HepG2 (cell line): ENCODE results near the gene OR1F1. TPM values are rescaled to one million over a fixed set of nuclear protein-coding genes. Genes with fewer than 3 reads are reported as not detected.

Experiments used
- CC2D1A ChIP-seq: sonication (generic); formaldehyde crosslinking; IDR thresholded peaks from 2 replicates; pipeline ENCODE4 v1.8.1; 2023; ENCODE audit warnings: mild to moderate bottlenecking, missing genetic modification reagents
- ISL2 ChIP-seq: sonication (generic); formaldehyde crosslinking; IDR thresholded peaks from 2 replicates; pipeline ENCODE4 v1.5.0; 2020; ENCODE audit warnings: missing genetic modification reagents
- JUN ChIP-seq: sonication (generic); formaldehyde crosslinking; IDR thresholded peaks from 2 replicates; pipeline ENCODE4 v1.4.0; 2020; ENCODE audit warnings: mild to moderate bottlenecking, missing genetic modification reagents
- NCOA1 ChIP-seq: sonication (generic); formaldehyde crosslinking; IDR thresholded peaks from 2 replicates; pipeline ENCODE4 v1.9.0; 2021; ENCODE audit warnings: missing genetic modification reagents
- SCMH1 ChIP-seq: sonication (generic); formaldehyde crosslinking; IDR thresholded peaks from 2 replicates; pipeline ENCODE4 v1.9.0; 2021; ENCODE audit warnings: missing genetic modification reagents, mild to moderate bottlenecking, borderline replicate concordance
- SETDB1 ChIP-seq: sonication (generic); formaldehyde crosslinking; IDR thresholded peaks from 2 replicates; pipeline ENCODE4 v1.5.1; 2020; ENCODE audit warnings: missing genetic modification reagents, mild to moderate bottlenecking, borderline replicate concordance
- STAT5B ChIP-seq: sonication (generic); formaldehyde crosslinking; IDR thresholded peaks from 2 replicates; pipeline ENCODE4 v1.4.0; 2020; ENCODE audit warnings: missing genetic modification reagents
- ZNF12 ChIP-seq: sonication (generic); formaldehyde crosslinking; IDR thresholded peaks from 2 replicates; pipeline ENCODE4 v1.5.0; 2020; ENCODE audit warnings: missing genetic modification reagents
- ZNF670 ChIP-seq: sonication (generic); formaldehyde crosslinking; IDR thresholded peaks from 2 replicates; pipeline ENCODE4 v1.8.0; 2022; ENCODE audit warnings: mild to moderate bottlenecking, missing genetic modification reagents, borderline replicate concordance
- ZNF777 ChIP-seq: sonication (generic); formaldehyde crosslinking; IDR thresholded peaks from 2 replicates; pipeline ENCODE4 v1.4.0; 2020; ENCODE audit warnings: missing genetic modification reagents
- polyA plus RNA-seq, 8 experiments: library from polyadenylated mRNA; depleted of rRNA in 3 of 8; stranded (reverse) in 7 of 8; unstranded in 1 of 8; fragments of >200 nt; fragmentation: Illumina TruSeq in 4 of 8; extraction: Trizol in 4 of 8; gene quantifications; 2 replicates each; pipeline versions ENCODE4 v1.2.1 to v1.2.3, GENCODE V29; 2011 to 2016; ENCODE audit warnings: low read depth in 4 of 8, missing spikeins in 1 of 8, mixed read lengths in 1 of 8; ENCODE audit not compliant: insufficient read depth in 1 of 8
- total RNA-seq, 5 experiments: library from RNA; depleted of rRNA; stranded (reverse); fragments of >200 nt; fragmentation: Illumina TruSeq; extraction: Trizol; gene quantifications; 2 replicates each; pipeline ENCODE4 v1.2.3, GENCODE V29; 2016; ENCODE audit warnings: low read depth in 1 of 5
- TF ChIP-seq, protein P1 (sequence below): sonication (generic); formaldehyde crosslinking; IDR thresholded peaks from 2 replicates; pipeline ENCODE4 v1.4.0; 2020; ENCODE audit warnings: mild to moderate bottlenecking, missing genetic modification reagents
- TF ChIP-seq, protein P2 (sequence below): sonication (generic); formaldehyde crosslinking; IDR thresholded peaks from 2 replicates; pipeline ENCODE4 v1.8.0; 2022; ENCODE audit warnings: mild to moderate bottlenecking, missing genetic modification reagents; ENCODE audit not compliant: insufficient replicate concordance
- TF ChIP-seq, protein P3 (sequence below): sonication (generic); formaldehyde crosslinking; IDR thresholded peaks from 2 replicates; pipeline ENCODE4 v1.5.0; 2020; ENCODE audit warnings: missing genetic modification reagents, mild to moderate bottlenecking, borderline replicate concordance

Gene OR1F1
- total and polyA plus RNA-seq, 2 of the 13 experiments (the other 11 are each of a cell fraction or from before 2014, with no cell fraction given): 0.90 TPM; not detected in 1

DNA sequence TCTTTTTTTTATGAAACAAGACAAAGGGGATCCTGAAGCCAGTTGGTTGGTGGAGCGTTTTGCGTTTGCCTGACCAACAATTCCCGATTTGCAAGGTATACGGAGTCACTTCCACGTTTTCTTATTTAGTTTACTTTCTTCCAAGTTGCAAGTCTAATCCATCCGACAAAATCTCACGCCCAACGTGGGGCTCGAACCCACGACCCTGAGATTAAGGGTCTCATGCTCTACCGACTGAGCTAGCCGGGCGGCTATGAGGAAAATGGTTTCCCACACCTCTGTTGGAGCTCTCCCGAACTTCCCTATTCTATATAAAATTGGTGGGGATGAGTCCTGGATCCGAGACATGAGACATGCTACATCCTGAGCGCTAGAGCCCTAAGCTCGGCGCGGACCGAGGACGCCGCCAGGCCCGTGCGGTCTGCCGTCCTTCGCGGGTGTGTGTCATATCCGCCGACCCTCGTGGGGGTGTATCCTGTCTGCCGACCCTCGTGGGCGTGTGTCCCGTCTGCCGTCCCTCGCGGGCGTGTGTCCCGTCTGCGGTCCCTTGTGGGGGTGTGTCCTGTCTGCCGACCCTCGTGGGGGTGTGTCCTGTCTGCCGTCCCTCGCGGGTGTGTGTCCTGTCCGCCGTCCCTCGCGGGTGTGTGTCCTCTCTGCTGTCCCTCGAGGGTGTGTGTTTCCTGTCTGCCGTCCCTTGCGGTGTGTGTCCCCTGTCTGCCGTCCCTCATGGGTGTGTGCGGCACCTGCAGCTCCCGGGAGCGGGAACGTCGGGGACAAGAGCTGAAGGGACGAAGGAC is 30.6 kb upstream of the OR1F1 start (continued):
- TF ChIP-seq, protein P1, sequence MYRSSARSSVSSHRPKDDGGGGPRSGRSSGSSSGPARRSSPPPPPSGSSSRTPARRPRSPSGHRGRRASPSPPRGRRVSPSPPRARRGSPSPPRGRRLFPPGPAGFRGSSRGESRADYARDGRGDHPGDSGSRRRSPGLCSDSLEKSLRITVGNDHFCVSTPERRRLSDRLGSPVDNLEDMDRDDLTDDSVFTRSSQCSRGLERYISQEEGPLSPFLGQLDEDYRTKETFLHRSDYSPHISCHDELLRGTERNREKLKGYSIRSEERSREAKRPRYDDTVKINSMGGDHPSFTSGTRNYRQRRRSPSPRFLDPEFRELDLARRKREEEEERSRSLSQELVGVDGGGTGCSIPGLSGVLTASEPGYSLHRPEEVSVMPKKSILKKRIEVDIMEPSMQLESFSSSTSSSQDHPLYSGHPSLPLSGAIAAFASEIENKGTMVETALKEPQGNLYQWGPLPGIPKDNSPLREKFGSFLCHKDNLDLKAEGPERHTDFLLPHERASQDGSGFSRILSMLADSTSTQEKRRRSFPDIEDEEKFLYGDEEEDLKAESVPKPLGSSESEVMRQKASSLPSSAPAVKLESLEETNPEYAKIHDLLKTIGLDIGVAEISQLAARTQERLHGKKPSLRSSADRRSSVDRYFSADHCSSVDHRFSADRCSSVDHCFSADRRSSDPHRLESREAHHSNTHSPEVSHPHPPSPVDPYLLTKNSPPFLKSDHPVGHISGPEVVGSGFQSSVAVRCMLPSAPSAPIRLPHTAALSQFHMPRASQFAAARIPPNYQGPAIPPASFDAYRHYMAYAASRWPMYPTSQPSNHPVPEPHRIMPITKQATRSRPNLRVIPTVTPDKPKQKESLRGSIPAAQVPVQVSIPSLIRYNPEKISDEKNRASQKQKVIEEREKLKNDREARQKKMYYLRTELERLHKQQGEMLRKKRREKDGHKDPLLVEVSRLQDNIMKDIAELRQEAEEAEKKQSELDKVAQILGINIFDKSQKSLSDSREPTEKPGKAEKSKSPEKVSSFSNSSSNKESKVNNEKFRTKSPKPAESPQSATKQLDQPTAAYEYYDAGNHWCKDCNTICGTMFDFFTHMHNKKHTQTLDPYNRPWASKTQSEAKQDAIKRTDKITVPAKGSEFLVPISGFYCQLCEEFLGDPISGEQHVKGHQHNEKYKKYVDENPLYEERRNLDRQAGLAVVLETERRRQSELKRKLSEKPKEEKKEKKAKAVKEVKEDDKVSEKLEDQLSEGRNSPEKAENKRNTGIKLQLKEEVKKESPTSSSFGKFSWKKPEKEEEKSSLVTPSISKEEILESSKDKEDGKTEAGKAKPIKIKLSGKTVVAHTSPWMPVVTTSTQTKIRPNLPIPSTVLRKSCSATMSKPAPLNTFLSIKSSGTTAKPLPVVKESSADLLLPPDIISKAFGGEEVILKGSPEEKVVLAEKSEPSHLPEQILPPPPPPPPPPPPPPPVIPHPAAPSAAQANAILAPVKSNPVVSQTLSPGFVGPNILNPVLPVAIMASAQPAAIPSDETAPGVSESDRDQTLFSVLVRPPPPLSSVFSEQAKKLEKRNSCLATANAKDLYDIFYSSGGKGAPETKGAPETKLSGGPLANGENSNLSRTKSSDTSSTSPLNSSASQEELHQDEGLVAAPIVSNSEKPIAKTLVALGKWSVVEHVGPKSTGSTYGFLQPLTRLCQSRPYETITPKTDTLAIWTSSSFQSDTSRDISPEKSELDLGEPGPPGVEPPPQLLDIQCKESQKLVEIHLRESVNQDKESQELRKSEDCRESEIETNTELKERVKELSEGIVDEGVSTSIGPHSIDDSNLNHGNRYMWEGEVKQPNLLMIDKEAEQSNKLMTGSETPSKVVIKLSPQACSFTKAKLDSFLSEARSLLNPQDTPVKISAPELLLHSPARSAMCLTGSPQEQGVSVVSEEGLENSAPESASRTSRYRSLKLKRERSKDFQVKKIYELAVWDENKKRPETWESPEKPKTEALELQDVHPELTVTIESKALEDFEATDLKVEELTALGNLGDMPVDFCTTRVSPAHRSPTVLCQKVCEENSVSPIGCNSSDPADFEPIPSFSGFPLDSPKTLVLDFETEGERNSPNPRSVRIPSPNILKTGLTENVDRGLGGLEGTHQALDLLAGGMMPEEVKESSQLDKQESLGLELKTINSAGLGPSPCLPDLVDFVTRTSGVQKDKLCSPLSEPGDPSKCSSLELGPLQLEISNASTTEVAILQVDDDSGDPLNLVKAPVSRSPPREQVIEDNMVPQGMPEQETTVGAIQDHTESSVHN (CRISPR knock-in tag): no peak
- TF ChIP-seq SCMH1 (CRISPR knock-in tag) (no peak), CC2D1A (no peak), ZNF670 (CRISPR knock-in tag) (0 out of 2 replicates have a peak, but pooled peaks have one; percentile 23), JUN (CRISPR knock-in tag) (no peak), ZNF777 (peak; percentile 91), ISL2 (peak; percentile 51), STAT5B (CRISPR knock-in tag) (no peak), NCOA1 (CRISPR knock-in tag) (no peak), SETDB1 (CRISPR knock-in tag) (no peak), ZNF12 (peak; percentile 54; the same call in 1 of the 2 replicates)
- TF ChIP-seq, protein P2, sequence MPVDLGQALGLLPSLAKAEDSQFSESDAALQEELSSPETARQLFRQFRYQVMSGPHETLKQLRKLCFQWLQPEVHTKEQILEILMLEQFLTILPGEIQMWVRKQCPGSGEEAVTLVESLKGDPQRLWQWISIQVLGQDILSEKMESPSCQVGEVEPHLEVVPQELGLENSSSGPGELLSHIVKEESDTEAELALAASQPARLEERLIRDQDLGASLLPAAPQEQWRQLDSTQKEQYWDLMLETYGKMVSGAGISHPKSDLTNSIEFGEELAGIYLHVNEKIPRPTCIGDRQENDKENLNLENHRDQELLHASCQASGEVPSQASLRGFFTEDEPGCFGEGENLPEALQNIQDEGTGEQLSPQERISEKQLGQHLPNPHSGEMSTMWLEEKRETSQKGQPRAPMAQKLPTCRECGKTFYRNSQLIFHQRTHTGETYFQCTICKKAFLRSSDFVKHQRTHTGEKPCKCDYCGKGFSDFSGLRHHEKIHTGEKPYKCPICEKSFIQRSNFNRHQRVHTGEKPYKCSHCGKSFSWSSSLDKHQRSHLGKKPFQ (CRISPR knock-in tag): no peak
- TF ChIP-seq, protein P3, sequence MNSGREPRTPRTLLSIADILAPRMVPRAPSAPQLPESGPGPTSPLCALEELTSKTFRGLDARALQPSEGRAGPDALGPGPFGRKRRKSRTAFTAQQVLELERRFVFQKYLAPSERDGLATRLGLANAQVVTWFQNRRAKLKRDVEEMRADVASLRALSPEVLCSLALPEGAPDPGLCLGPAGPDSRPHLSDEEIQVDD (CRISPR knock-in tag): no peak
